Duodenal mucosa (tissue), 2 donors: ENCODE results near the gene EXOSC10.

ENCODE experiments used
- H3K27ac ChIP-seq: one replicate; pipeline ENCODE4 v1.7.0; 2013; ENCODE audit warnings: low read depth, low read length
- H3K27me3 ChIP-seq, 2 donors: one replicate each; pipeline ENCODE4 v1.7.0; 2013; ENCODE audit warnings: low read length in 2 of 2, control low read depth in 1 of 2; ENCODE audit not compliant: insufficient read depth in 2 of 2, control insufficient read depth in 1 of 2
- H3K36me3 ChIP-seq, 2 donors: one replicate each; pipeline ENCODE4 v1.7.0; 2013; ENCODE audit warnings: low read length in 2 of 2, control low read depth in 1 of 2; ENCODE audit not compliant: insufficient read depth in 2 of 2, control insufficient read depth in 1 of 2
- H3K4me1 ChIP-seq, 2 donors: one replicate each; pipeline ENCODE4 v1.7.0; 2013; ENCODE audit warnings: low read length in 2 of 2, control low read depth in 1 of 2; ENCODE audit not compliant: insufficient read depth in 2 of 2, control insufficient read depth in 1 of 2
- H3K4me3 ChIP-seq, 2 donors: one replicate each; pipeline ENCODE4 v1.7.0; 2013; ENCODE audit warnings: low read length in 2 of 2, low read depth in 1 of 2
- H3K9ac ChIP-seq, 2 donors: one replicate each; pipeline ENCODE4 v1.7.0; 2013; ENCODE audit warnings: low read length in 2 of 2, low read depth in 1 of 2
- H3K9me3 ChIP-seq, 2 donors: one replicate each; pipeline ENCODE4 v1.7.0; 2013; ENCODE audit warnings: low read length in 2 of 2, control low read depth in 1 of 2; ENCODE audit not compliant: control insufficient read depth in 1 of 2

EXOSC10 gene

DNA sequence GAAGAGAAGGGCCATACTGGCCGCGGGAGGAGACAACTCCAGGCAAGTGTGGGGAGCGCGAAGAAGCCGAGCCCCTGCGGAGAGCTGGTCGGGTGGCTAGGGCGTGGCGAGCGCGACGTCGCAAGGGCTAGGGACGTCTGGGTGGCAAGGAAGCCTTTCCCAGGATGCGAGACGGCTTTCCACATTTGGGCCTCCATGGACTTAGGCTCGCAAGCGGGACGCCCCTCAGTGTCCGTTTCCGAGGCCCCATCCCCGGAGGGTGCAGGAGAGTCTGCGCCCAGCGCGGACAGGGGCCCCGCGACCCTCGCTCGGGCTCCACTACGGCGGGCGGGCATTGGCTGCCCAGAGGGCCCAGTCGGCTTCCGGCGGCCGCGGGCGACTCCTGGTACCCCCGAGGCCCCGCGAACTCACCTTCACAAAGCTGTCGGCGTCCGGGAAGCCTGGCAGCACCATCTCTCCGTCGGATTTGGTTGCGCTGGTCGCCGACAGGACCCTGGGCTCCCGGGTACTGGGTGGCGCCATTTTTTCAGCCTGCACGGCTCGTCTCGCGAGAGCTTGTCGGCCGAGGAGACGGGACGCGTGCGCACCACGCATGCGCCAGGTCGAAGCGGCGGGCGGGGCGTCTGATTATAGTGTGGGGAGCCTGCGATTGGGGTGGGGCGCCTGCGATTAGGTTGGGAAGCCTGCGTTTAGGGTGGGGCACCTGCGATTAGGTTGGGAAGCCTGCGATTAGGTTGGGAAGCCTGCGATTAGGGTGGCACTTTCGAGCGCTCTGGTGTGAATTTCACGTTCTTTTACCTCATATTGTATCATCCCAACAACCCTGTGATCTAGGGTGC is at the start of gene EXOSC10:
EXOSC10 (minus strand) TSS at position 560 of the 839 bp plus-strand sequence; CDS start at position 522, 38 bp downstream.
- peaks cover 9 to 13% of the 10 kb centered on the region in 2 donors for H3K4me1 ChIP-seq
- no peaks in the 10 kb centered on the region for H3K9me3 ChIP-seq
- peaks cover 3 to 25% of the 10 kb centered on the region in 2 donors for H3K36me3 ChIP-seq
- peak within 1 kb of the TSS; percentile 82 to 88 for H3K9ac ChIP-seq
- peak within 1 kb of the TSS; percentile 87 to 99 for H3K4me3 ChIP-seq
- peak within 1 kb of the TSS; percentile 43 for H3K27ac ChIP-seq
- no peaks in the 10 kb centered on the region for H3K27me3 ChIP-seq

- no peaks in the 10 kb centered on the region for H3K27me3 ChIP-seq
- H3K4me1 ChIP-seq, result no peaks in the 10 kb centered on the region
- H3K9me3 ChIP-seq, result no peaks in the 10 kb centered on the region
- no peak overlapping the region for H3K9ac ChIP-seq
- no peak overlapping the region for H3K27ac ChIP-seq
- peaks cover 31 to 74% of the 10 kb centered on the region in 2 donors for H3K36me3 ChIP-seq
- no peak overlapping the region for H3K4me3 ChIP-seq
Observed at GRCh38 chr1:11147197-11147770, 47.6 kb upstream of the EXOSC10 start.

DNA sequence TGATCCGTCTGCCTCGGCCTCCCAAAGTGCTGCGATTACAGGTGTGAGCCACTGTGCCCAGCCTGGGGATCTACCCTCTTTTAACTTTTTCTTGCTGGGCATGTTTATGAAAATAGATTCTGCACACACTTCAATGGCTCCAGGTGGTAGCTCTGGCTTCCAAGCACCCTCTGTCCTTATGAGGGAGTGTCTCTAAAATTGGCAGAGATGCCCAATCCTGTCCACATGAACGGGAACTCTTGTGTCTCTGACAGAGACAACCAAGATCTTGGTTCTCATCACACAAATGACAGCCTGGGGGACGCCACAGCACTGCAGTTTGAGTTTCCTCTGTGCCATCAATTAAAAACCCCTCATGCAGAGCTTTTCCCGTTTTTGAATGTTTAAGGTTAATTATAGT is 46.1 kb upstream of the EXOSC10 start:
- Histone ChIP-seq H3K36me3 (peaks cover 31 to 62% of the 10 kb centered on the region in 2 donors), H3K9ac (no peak overlapping the region), H3K4me1 (no peaks in the 10 kb centered on the region), H3K4me3 (no peak overlapping the region), H3K9me3 (no peaks in the 10 kb centered on the region), H3K27ac (no peak overlapping the region), H3K27me3 (no peaks in the 10 kb centered on the region)

GRCh38 chr1:11144570-11145256 is 45.0 kb upstream of the EXOSC10 start:
- H3K4me3 ChIP-seq, result no peak overlapping the region
- H3K27ac ChIP-seq, result no peak overlapping the region
- H3K4me1 ChIP-seq, result no peaks in the 10 kb centered on the region
- H3K36me3 ChIP-seq, result peaks cover 29 to 65% of the 10 kb centered on the region in 2 donors
- no peaks in the 10 kb centered on the region for H3K9me3 ChIP-seq
- H3K9ac ChIP-seq, result no peak overlapping the region
- H3K27me3 ChIP-seq, result no peaks in the 10 kb centered on the region

DNA sequence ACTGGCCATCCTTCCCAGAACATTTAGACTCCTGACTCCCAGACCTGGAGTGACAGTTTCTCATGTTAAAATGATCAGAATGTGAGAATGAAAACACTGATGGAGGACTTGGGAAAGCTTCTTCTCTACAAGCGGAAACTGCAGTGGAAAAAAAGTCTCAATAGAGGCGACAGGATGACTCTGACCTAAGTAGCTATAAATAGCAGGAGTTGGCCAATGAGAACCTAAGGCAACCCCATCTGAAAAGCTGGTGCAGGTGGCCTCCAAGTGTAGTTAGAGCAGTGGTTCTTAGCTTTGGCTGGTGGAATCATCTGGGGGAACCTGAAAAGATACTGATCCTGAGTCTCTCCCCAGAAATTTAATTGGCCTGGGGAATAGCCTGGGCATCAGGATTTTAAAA is 44.2 kb upstream of the EXOSC10 start:
- no peak overlapping the region for H3K4me3 ChIP-seq
- peaks cover 26 to 64% of the 10 kb centered on the region in 2 donors for H3K36me3 ChIP-seq
- no peaks in the 10 kb centered on the region for H3K27me3 ChIP-seq
- no peaks in the 10 kb centered on the region for H3K9me3 ChIP-seq
- H3K27ac ChIP-seq, result no peak overlapping the region
- no peaks in the 10 kb centered on the region for H3K4me1 ChIP-seq
- no peak overlapping the region for H3K9ac ChIP-seq

GRCh38 chr1:11143401-11143800 is 43.7 kb upstream of the EXOSC10 start:
- H3K9ac ChIP-seq, result no peak overlapping the region
- H3K27ac ChIP-seq, result no peak overlapping the region
- H3K4me3 ChIP-seq, result no peak overlapping the region
- no peaks in the 10 kb centered on the region for H3K4me1 ChIP-seq
- no peaks in the 10 kb centered on the region for H3K27me3 ChIP-seq
- H3K36me3 ChIP-seq, result peaks cover 29 to 67% of the 10 kb centered on the region in 2 donors
- H3K9me3 ChIP-seq, result no peaks in the 10 kb centered on the region

DNA sequence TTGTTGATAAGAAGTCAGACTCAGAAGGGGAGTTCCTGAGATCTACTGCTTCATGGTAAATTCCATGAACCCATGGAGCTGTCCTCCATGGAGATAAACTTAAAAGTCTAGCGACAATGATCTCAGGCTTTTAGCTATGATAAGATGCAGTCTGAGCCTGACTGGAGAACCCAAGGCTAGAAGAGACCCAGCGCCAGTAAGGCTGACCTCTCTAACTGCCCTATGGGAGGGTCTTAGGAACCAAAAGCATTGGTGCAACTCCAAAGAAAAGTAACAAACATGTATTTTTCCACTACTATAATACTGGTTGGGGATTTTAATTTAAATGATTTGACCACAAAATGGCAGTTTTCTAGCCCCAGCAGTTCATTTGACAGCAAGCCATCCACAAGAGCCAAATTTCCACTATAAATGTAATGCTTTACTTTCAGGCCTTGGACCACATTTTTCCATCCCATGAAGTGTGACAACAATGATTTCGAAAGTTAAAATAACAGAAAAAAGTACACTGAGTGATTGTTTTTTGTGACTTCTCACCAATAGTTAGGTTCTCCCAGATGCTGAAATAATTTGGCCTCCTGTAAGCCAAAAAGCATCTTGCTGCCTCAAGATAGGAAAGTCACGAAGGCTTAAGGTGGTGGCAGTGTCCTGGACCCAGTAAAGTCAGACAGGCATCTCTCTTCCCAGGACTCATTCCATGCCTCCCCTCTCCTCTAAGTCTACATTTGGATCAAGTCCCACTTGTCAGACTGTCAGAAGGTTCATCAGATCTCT is 43.1 kb upstream of the EXOSC10 start:
- Histone ChIP-seq H3K27ac (no peak overlapping the region), H3K36me3 (peaks cover 29 to 68% of the 10 kb centered on the region in 2 donors), H3K9ac (no peak overlapping the region), H3K27me3 (no peaks in the 10 kb centered on the region), H3K4me1 (no peaks in the 10 kb centered on the region), H3K9me3 (no peaks in the 10 kb centered on the region), H3K4me3 (no peak overlapping the region)

GRCh38 chr1:11138952-11139351 is 39.3 kb upstream of the EXOSC10 start:
- no peaks in the 10 kb centered on the region for H3K27me3 ChIP-seq
- peaks cover 13 to 51% of the 10 kb centered on the region in 2 donors for H3K36me3 ChIP-seq

DNA sequence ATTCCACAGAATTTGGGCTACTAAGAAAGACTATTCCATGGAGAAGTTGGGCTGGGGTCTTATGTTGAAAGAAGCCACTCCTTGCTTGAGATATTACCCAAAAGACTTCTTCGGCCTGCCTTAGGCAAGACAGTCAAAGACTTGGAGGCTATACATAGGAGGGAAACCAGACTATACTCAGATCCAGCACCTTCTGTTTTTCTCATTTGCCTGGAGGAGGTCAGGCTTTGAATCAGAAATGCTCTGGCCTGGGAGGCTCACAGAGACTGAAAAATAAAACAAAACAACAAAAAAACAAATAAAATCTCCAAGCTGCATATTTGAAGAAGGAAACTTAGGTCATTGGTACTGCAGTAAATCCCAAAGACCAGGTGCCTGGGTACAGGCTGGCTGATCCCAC is 38.4 kb upstream of the EXOSC10 start:
- Histone ChIP-seq H3K4me3 (no peak overlapping the region), H3K9ac (no peak overlapping the region), H3K36me3 (peaks cover 15 to 55% of the 10 kb centered on the region in 2 donors), H3K27ac (no peak overlapping the region), H3K27me3 (no peaks in the 10 kb centered on the region), H3K4me1 (no peaks in the 10 kb centered on the region), H3K9me3 (no peaks in the 10 kb centered on the region)

More at GRCh38 chr1:11138952-11139351, 39.3 kb upstream of the EXOSC10 start:
- Histone ChIP-seq H3K27ac (no peak overlapping the region), H3K4me1 (no peaks in the 10 kb centered on the region), H3K4me3 (no peak overlapping the region), H3K9ac (no peak overlapping the region), H3K9me3 (no peaks in the 10 kb centered on the region)
